Gastrocnemius medialis (tissue), 4 donors: ENCODE results near the gene PARD3.

Source experiments
- CTCF ChIP-seq, 5 experiments: fragments of 450-650 bp in 3 of 5; fragments of 200-600 bp in 2 of 5; sonication (generic) in 2 of 5; IDR thresholded peaks in 4 of 5; conservative IDR thresholded peaks in 1 of 5; 1 replicate in 4 of 5; 2 replicates in 1 of 5; pipeline ENCODE4 v1.5.1; 2016 to 2019; ENCODE audit warnings: antibody characterized with exemption in 5 of 5, mild to moderate bottlenecking in 3 of 5, moderate library complexity in 3 of 5
- POLR2A ChIP-seq, 2 donors: fragments of 450-650 bp; IDR thresholded peaks; one replicate each; pipeline ENCODE4 v1.6.1; 2017; ENCODE audit warnings: antibody characterized with exemption in 2 of 2, mild to moderate bottlenecking in 2 of 2, moderate library complexity in 2 of 2

GRCh38 chr10:34814223-34814912, 728 bp downstream of the PARD3 start:
- peak in 1 of 5 experiments; percentile 18 for TF ChIP-seq CTCF (IDR thresholded peaks at IDR 0.05 in 4 of 5, conservative IDR thresholded peaks at IDR 0.05 in 1 of 5)
- no peak for TF ChIP-seq POLR2A (IDR thresholded peaks at IDR 0.05)
